SK-N-SH treated with all-trans-retinoic acid at 6 μM for 48 hours (cell line): ENCODE data around the gene RBM33.

Experiments
- ARNTL ChIP-seq: fragments of 450-650 bp; formaldehyde crosslinking; IDR thresholded peaks from 2 replicates; pipeline ENCODE4 v1.5.0; 2020; ENCODE audit warnings: low read depth, mild to moderate bottlenecking, moderate library complexity, borderline replicate concordance
- BACH2 ChIP-seq: fragments of 250-450 bp; sonication (Bioruptor Pico); IDR thresholded peaks from 2 replicates; pipeline ENCODE4 v1.9.0; 2021; ENCODE audit warnings: mild to moderate bottlenecking, borderline replicate concordance
- CREB5 ChIP-seq: fragments of 250-450 bp; sonication (Bioruptor Pico); IDR thresholded peaks from 2 replicates; pipeline ENCODE4 v1.5.1; 2020; ENCODE audit warnings: low read depth, mild to moderate bottlenecking, moderate library complexity
- ESRRG ChIP-seq: fragments of 250-450 bp; sonication (Bioruptor Pico); IDR thresholded peaks from 2 replicates; pipeline ENCODE4 v1.6.1; 2021; ENCODE audit warnings: mild to moderate bottlenecking
- TOX ChIP-seq: fragments of 250-450 bp; sonication (Bioruptor Pico); IDR thresholded peaks from 2 replicates; pipeline ENCODE4 v1.8.0; 2021; ENCODE audit warnings: mild to moderate bottlenecking, moderate library complexity, borderline replicate concordance
- TSHZ2 ChIP-seq: fragments of 250-450 bp; sonication (Bioruptor Pico); IDR thresholded peaks from 2 replicates; pipeline ENCODE4 v1.5.0; 2020; ENCODE audit warnings: mild to moderate bottlenecking, moderate library complexity

- TF ChIP-seq BACH2 (CRISPR knock-in tag): no peak
- no peak for TF ChIP-seq ESRRG (CRISPR knock-in tag)
- TF ChIP-seq TOX: no peak
- no peak for TF ChIP-seq CREB5 (CRISPR knock-in tag)
- TF ChIP-seq TSHZ2 (CRISPR knock-in tag): no peak
- no peak for TF ChIP-seq ARNTL (CRISPR knock-in tag)
Measured at GRCh38 chr7:155621418-155621980, 23.0 kb upstream of the RBM33 start.
